Hepatocyte (in vitro differentiated cells): Measurements from ENCODE around the gene NR2C2AP. TPM values are rescaled to one million over a fixed set of nuclear protein-coding genes. Genes with fewer than 3 reads are reported as not detected.

Experiments used
- DNase-seq: peaks from one replicate; pipeline ENCODE4 v3.0.0-alpha.2; 2016; ENCODE audit warnings: low spot score
- H2AFZ ChIP-seq: fragments of 200-600 bp; sonication (generic); 2 replicates; pipeline ENCODE4 v1.6.0; 2016; ENCODE audit warnings: antibody characterized with exemption, mild to moderate bottlenecking
- H3K27ac ChIP-seq: fragments of 200-600 bp; sonication (generic); 2 replicates; pipeline ENCODE4 v1.5.1; 2016; ENCODE audit warnings: mild to moderate bottlenecking
- H3K27me3 ChIP-seq: fragments of 200-600 bp; sonication (generic); 2 replicates; pipeline ENCODE4 v1.6.1; 2016
- H3K36me3 ChIP-seq: fragments of 200-600 bp; sonication (generic); replicated peaks from 2 replicates; pipeline ENCODE4 v1.5.1; 2016; ENCODE audit warnings: low read depth; ENCODE audit not compliant: insufficient read depth
- H3K4me1 ChIP-seq: fragments of 200-600 bp; sonication (generic); 2 replicates; pipeline ENCODE4 v1.5.1; 2016; ENCODE audit warnings: mild to moderate bottlenecking, moderate library complexity; ENCODE audit not compliant: insufficient read depth
- H3K4me2 ChIP-seq: fragments of 200-600 bp; sonication (generic); 2 replicates; pipeline ENCODE4 v1.6.0; 2016
- H3K4me3 ChIP-seq: fragments of 200-600 bp; sonication (generic); 2 replicates; pipeline ENCODE4 v1.5.1; 2016; ENCODE audit warnings: mild to moderate bottlenecking
- H3K79me2 ChIP-seq: fragments of 200-600 bp; sonication (generic); 2 replicates; pipeline ENCODE4 v1.6.0; 2017; ENCODE audit warnings: mild to moderate bottlenecking
- H3K9me2 ChIP-seq: fragments of 200-600 bp; sonication (generic); replicated peaks from 2 replicates; pipeline ENCODE4 v1.6.0; 2017; ENCODE audit warnings: mild to moderate bottlenecking; ENCODE audit not compliant: insufficient read depth
- H3K9me3 ChIP-seq: fragments of 200-600 bp; sonication (generic); 2 replicates; pipeline ENCODE4 v1.5.1; 2016; ENCODE audit warnings: low read depth, mild to moderate bottlenecking
- H4K20me1 ChIP-seq: fragments of 200-600 bp; sonication (generic); 2 replicates; pipeline ENCODE4 v1.6.0; 2016; ENCODE audit warnings: mild to moderate bottlenecking; ENCODE audit not compliant: insufficient read depth, poor library complexity, severe bottlenecking
- CTCF ChIP-seq: fragments of 200-600 bp; sonication (generic); IDR thresholded peaks from 2 replicates; pipeline ENCODE4 v1.5.1; 2016; ENCODE audit warnings: antibody characterized with exemption, mild to moderate bottlenecking; ENCODE audit not compliant: poor library complexity
- EZH2 ChIP-seq: fragments of 200-600 bp; sonication (generic); IDR thresholded peaks from 2 replicates; pipeline ENCODE4 v1.6.1; 2016; ENCODE audit warnings: antibody characterized with exemption, mild to moderate bottlenecking, borderline replicate concordance
- EZH2phosphoT487 ChIP-seq: fragments of 200-600 bp; sonication (generic); IDR thresholded peaks from one replicate; pipeline ENCODE4 v1.6.1; 2018; ENCODE audit warnings: antibody characterized with exemption, mild to moderate bottlenecking, low read depth, moderate library complexity; ENCODE audit not compliant: unreplicated experiment, severe bottlenecking
- WGBS: methylation state at CpG from one replicate; pipeline ENCODE4 v1.1.6; 2016; ENCODE audit warnings: low lambda C conversion rate; ENCODE audit errors: missing lambda C conversion rate; 5-methylcytosine and 5-hydroxymethylcytosine counted together
- polyA plus RNA-seq: library from polyadenylated mRNA; unstranded; fragments of >200 nt; fragmentation: Nextera tagmentation; extraction: Ambion mirVana; gene quantifications from 2 replicates; pipeline ENCODE4 v1.2.1, GENCODE V29; 2016
- total RNA-seq: library from RNA; depleted of rRNA; stranded (reverse); fragments of >200 nt; gene quantifications from 2 replicates; pipeline ENCODE4 v1.2.3, GENCODE V29; 2014

NR2C2AP gene
- total and polyA plus RNA-seq, 2 experiments from 2014 or later: 5.2 to 9.0 TPM

- no peak overlapping the region for H3K27ac ChIP-seq
- H2AFZ ChIP-seq: no peak overlapping the region
Measured at GRCh38 chr19:19155495-19156219, 47.6 kb downstream of the NR2C2AP start.

DNA sequence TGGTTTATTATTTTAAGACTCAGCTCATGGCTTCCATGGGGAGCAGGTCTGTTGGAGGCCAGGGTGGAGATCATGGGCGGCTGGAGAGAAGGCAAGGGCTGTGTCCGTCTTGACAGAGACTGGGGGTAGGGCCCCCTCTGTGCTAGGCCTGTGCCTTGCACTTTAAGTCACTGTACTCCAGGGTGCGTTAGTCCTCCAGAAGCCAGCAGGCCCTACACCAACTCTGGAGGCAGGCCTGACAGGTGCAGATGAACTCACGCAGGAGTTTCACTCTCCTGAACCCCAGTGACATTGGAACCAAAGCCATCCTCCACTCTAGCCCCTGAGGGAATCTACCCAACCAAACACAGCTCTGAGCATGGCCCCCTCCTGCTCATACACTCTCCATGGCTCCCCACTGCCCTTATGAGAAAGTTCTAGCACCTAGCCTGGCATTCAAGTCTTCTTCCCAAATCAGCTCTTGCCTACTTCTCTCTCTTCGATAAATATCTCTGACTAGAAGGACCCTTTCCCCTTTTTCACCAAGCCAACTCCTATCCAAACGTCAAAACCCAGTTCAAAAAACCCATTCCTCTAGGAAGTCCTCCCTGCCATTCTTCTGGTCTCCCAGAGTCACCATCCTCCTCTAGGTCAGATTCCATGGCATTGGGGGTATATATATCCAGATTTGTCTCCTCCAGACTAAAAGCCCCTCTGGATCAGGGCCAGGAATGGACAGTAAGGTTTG lies 48.3 kb downstream of the NR2C2AP start:
- Histone ChIP-seq H3K4me2 (no peak overlapping the region), H3K79me2 (no peaks in the 10 kb centered on the region), H3K4me3 (no peak overlapping the region), H4K20me1 (no peaks in the 10 kb centered on the region), H3K9me3 (no peaks in the 10 kb centered on the region), H3K36me3 (no peaks in the 10 kb centered on the region), H2AFZ (no peak overlapping the region), H3K4me1 (no peaks in the 10 kb centered on the region), H3K27me3 (no peaks in the 10 kb centered on the region), H3K27ac (no peak overlapping the region), H3K9me2 (no peaks in the 10 kb centered on the region)
- no peak for DNase-seq
- TF ChIP-seq EZH2phosphoT487 (no peak), CTCF (no peak), EZH2 (no peak)
- 89% methylated on average over 6 of the region's 6 CpGs for WGBS

More at GRCh38 chr19:19155495-19156219, 47.6 kb downstream of the NR2C2AP start:
- Histone ChIP-seq H3K4me3 (no peak overlapping the region), H3K4me1 (no peaks in the 10 kb centered on the region), H3K79me2 (no peaks in the 10 kb centered on the region), H3K36me3 (no peaks in the 10 kb centered on the region), H4K20me1 (no peaks in the 10 kb centered on the region), H3K4me2 (no peak overlapping the region), H3K27me3 (no peaks in the 10 kb centered on the region), H3K9me2 (no peaks in the 10 kb centered on the region), H3K9me3 (no peaks in the 10 kb centered on the region)
- 95% methylated on average over 10 of the region's 10 CpGs for WGBS
- no peak for TF ChIP-seq CTCF
- no peak for TF ChIP-seq EZH2phosphoT487
- no peak for TF ChIP-seq EZH2
- no peak for DNase-seq

GRCh38 chr19:19152668-19153384 lies 50.4 kb downstream of the NR2C2AP start:
- 88% methylated on average over 13 of the region's 13 CpGs for WGBS

More at GRCh38 chr19:19152668-19153384, 50.4 kb downstream of the NR2C2AP start:
- no peaks in the 10 kb centered on the region for H3K4me1 ChIP-seq
- no peaks in the 10 kb centered on the region for H3K36me3 ChIP-seq
- no peak for DNase-seq
- no peaks in the 10 kb centered on the region for H3K9me3 ChIP-seq
- no peak overlapping the region for H2AFZ ChIP-seq
- no peaks in the 10 kb centered on the region for H3K27me3 ChIP-seq
- H4K20me1 ChIP-seq: no peaks in the 10 kb centered on the region
- H3K4me3 ChIP-seq: no peak overlapping the region
- H3K27ac ChIP-seq: no peak overlapping the region
- no peaks in the 10 kb centered on the region for H3K79me2 ChIP-seq
- no peak overlapping the region for H3K4me2 ChIP-seq
- no peaks in the 10 kb centered on the region for H3K9me2 ChIP-seq
- TF ChIP-seq CTCF (no peak), EZH2phosphoT487 (no peak), EZH2 (no peak)
